ENCODE results near the gene GPR108.
"Not testable (repeated sequence)": the region's sequence is repeated elsewhere in the genome, so short reads cannot be mapped to it uniquely, and the experiment has no call there.

Gene GPR108

DNA sequence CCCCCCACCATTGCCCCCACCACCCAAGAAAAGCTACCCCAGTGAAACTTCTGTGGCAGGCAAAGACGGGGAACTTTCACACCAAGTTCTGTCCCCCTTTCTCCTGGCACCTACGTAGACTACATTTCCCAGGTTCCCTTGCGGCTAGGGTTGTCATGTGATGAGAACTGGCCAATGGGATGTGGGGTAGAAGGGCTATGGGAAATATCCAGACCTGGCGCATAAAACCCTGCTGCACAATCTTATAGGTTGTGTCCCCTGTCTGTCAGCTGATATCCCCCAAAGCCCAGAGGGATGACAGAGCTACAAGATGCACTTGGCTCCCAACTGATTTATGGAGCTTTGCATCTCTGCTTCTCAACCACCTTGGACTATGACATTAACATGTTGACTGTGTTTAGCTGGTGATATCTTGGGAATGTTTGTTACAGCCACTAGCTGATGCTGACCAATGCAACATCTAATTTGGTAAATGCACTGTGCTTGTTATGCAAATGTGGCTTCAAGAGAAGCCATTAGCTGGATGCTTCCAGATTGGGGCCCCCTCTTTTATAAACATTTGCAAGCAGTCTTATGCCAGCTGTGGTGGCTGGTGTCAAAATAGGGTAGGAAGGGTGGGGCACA is 23.8 kb upstream of the GPR108 start:
- no peak for DNase-seq (ENCODE audit: low read depth in 1 of 2, low spot score in 1 of 2)

DNA sequence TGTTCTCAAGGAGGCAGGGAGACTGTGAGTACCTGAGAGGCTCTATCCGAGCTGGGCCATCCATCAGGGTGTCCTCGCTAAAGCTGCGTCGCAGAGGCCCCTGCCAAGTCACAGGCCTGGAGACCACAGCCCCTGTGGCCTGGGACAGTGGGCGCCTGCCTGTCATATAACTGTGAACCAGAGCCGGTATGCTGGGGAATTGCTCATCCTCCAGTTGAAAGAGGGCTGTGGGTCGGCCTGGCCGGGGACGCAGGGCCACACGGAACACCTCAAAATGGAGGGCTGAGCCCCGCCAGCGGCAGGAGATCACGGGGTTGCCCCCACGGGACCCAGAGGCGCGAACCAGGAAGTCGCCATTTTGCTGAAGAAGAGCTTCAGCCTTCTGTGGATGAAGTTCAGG is 23.2 kb upstream of the GPR108 start:
- no peak for DNase-seq (ENCODE audit: low read depth in 1 of 2, low spot score in 1 of 2)

DNA sequence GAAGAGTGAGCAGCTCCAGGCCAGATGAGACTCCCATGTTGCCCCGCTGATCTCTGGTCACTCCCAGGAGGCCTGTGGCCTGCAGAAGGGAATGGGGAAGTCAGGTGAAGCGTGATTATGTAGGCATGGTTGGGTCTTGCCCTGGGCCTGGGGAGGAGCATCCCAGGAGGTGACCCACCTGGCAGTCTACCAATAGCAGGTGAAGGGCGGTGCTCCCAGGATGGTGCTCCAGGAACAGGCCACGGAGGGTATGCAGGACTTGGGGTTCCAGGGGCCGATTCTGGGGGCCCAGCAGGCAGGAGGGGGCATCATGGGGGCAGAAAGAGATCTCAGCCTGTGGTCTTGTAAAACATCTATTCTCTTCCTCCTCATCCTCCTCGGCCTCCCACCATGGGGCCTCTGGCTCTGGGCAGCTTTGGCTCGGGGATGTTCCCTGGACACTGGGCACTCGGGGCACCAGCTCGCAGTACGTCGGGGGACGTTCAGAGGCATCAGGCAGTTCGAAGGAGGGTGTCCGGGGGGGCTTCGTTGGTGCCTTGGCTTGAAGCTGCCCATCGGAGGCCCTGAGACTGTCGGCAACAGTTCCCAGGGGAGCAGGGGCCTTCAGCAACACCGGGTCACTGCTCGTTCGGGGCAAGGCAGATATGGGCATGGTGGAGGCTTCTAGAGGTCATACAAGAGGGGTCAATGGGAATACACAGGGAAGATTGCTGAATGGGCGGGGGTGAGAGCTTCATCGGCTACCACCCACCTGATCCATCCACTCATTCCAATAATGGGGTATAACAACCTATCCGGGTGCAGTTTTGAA is 17.5 kb upstream of the GPR108 start:
- no peak for DNase-seq (ENCODE audit: low read depth in 1 of 2, low spot score in 1 of 2)

DNA sequence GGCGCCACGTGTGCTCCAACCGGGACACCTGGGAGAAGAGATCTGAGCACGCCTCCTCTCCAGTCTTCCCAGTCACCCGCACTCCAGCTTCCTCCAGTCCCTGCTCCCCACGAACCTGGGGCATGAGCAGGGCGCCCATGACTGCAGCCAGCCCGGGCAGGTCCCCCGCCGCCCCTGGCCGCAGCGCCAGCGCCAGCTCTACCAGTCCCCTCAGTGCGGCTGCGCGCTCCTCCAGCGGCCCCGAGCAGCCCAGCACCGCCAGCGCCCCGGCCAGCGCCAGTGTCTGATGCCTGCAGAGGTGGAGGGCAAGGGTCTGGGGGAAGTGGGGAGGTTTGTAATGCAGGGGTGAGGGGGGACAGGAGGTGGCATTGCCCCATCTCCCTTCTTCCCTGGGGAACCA is 16.8 kb upstream of the GPR108 start:
- DNase-seq (ENCODE audit: low read depth in 1 of 2, low spot score in 1 of 2): no peak

DNA sequence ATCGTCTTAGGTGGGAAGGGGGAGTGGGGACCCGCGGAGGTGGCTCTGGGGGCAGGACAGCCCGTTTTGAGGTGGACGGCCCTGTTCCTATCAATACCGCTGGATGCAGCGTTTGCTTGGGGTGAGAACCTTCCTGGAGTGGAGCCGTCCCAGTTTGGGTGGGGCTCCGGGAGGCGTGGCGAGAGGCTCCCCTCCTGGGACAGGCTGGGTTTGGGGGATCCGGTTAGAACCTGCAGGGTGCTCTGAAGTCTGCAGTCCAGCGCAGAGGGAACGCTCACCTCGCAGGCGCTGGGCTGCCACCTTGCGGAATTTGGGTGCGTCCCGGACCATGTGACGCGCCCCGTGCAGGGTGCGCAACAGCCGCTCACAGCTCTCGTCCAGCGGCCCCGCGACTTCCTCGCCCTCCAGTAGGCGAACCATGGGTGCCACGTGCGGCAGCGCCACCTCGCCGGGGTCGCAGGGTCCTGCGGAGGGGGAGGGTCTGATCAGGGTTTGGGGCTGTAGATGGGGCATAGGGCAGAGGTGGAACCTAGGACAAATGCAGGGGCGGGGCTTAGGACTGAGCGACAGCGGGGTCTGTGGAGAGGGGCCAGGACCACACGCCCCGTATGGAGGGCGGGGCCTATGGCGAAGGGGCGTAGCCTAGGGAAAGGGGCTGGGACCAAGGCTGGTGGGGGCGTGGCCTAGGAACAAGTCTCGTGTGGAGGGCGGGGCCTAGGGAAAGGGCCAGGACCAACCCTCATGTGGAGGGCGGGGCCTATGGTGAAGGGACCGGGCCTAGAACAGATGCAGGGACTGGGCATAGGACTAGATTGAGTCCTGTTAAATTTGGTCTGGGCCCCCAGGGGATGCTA is 16.0 kb upstream of the GPR108 start:
- DNase-seq (ENCODE audit: low read depth in 1 of 2, low spot score in 1 of 2): peak; percentile 66 to 81

DNA sequence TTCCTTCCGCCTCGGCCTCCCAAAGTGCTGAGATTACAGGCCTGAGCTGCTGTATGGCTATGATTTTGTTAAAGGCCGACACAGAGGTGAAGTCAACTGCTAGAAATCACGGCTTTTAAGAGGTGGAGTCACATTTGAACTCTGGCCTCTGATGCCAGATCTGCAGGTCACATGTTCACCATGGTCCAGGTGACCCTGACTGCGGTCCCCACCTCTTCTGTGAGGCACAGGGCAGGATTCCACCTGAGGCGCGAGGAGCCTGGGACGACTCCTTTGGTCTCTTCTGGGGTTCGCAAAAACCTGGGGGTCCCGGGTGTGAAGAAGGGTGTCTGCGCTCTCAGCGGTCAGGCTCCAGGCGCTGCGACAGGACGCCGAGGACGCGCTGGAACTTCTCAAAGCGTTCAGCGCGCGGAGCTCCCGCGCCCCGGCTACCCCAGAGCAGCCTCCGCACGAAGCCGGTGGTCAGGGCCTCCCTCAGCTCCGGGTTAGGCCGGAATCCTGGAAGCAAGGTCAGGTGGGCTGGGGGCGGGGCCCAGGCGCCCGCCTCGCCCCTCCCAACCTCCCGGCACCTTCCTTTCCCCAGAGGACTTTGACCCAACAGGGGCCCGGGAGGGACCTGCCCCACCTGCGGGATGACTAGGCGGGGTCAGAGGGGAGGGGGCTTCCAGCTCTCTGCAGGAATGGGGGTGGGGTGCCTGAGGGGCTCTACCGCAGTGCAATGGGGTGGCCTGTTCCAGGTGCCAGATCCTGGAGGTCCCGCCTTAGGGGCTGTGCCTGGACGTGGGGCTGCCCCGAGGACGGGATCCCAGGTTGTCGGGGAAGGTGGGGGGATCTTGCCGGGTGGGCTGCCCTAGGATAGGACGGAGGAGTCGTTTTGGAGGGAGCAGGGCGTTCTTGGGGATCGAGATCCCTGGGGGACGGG is 15.1 kb upstream of the GPR108 start:
- no peak for DNase-seq (ENCODE audit: low read depth in 1 of 2, low spot score in 1 of 2)

DNA sequence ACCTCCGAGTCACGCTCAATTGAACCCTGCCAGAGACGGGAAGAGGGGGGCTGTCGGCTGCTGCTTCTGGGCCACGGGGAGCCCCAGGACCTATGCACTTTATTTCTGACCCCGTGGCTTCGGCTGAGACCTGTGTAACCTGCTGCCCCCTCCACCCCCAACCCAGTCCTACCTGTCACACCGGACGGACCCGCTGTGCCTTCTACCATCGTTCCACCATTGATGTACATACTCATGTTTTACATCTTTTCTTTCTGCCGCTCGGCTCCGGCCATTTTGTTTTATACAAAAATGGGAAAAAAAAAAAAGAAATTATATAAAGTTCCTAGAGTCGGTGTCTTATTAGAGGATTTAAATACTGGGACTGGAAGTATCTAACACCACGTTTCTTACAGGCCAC is 13.8 kb upstream of the GPR108 start:
- no peak for DNase-seq (ENCODE audit: low read depth in 1 of 2, low spot score in 1 of 2)

DNA sequence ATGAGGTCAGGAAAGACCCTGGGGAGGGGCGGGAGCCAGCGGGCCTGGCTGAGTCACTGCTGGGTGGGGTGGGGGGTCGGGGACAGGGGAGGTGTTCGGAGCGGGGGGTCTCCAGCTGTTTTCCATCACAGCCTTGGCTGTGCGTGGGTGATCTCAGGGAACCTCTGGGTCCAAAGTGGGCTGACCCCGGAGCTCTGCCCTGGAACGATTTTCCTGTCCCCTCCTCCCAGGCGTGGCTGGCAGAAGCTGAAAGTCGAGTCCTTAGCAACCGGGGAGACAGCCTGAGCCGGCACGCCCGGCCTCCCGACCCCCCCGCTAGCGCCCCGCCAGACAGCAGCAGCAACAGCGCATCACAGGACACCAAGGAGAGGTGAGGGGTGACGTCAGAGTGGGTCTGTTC is 12.7 kb upstream of the GPR108 start:
- no peak for DNase-seq (ENCODE audit: low read depth in 1 of 2, low spot score in 1 of 2)

DNA sequence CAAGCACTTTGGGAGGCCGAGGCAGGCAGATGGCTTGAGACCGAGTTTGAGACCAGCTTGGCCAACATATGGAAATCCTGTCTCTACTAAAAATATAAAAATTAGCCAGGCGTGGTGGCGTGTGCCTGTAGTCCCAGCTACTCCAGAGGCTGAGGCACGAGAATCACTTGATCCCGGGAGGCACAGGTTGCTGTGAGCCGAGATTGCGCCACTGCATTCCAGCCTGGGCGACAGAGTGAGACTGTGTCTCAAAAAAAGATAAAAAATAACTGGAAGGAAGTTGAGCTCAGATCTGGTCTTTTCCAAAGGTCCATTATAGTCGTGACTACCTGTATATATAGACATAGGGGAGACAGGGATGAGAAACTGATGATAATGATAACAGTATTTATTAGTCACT is 11.2 kb upstream of the GPR108 start:
- not testable (repeated sequence) for DNase-seq (ENCODE audit: low read depth in 1 of 2, low spot score in 1 of 2)

DNA sequence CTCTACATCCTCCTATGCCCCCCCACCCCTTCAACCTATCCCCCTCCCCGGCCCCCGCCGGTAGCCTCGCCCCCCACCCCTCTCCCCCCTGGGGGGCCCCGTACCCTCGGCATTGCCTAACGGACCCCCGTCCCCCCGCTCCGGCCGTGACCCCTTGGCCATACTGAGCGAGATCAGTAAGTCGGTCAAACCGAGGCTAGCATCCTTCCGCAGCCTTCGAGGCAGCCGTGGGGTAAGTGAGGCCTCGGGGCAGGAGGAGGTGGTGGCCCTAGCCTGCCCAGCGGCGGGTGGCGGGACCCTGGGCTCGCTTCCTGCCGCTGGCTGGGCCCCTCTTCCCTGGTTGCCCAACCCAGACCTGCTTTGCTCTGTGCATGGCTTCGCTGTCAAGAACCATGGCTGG is 8.6 kb upstream of the GPR108 start:
- no peak for DNase-seq (ENCODE audit: low read depth in 1 of 2, low spot score in 1 of 2)

DNA sequence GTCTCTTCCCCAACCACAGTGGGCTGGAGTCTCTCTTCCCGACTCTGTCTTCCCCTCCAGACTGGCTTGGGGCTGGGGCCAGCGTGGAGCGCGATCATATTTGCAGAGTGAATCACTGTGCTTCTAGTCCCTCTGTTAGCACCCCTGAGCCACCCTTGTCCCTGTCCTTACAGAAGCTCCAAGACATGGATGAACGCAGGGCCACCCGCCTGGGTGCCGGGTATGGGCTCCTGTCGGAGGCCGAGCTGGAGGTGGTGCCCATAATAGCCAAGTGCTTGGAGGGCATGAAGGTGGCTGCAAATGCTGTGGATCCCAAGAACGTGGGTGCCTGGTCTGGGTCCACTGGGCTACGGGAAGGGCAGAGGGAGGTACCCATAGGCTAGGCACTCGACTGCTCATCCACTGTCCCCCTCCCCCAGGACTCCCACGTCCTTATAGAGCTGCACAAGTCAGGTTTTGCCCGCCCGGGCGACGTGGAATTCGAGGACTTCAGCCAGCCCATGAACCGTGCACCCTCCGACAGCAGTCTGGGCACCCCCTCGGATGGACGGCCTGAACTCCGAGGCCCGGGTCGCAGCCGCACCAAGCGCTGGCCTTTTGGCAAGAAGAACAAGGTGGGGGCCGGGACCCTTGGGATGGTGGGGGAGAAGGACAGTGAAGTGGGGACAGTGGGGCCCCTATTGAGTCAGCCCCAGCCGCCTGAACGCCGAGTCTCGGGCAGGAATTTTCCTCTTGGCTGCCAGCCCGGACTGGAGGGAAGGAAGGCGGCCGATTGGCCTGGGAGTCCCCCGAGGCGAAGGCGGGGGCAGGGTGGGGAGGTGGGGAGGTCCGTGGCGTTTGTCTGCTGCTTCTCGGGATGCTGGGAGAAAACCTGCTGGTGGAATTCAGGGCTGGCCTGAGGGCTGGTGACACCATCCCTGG is 7.3 kb upstream of the GPR108 start:
- no peak for DNase-seq (ENCODE audit: low read depth in 1 of 2, low spot score in 1 of 2)

DNA sequence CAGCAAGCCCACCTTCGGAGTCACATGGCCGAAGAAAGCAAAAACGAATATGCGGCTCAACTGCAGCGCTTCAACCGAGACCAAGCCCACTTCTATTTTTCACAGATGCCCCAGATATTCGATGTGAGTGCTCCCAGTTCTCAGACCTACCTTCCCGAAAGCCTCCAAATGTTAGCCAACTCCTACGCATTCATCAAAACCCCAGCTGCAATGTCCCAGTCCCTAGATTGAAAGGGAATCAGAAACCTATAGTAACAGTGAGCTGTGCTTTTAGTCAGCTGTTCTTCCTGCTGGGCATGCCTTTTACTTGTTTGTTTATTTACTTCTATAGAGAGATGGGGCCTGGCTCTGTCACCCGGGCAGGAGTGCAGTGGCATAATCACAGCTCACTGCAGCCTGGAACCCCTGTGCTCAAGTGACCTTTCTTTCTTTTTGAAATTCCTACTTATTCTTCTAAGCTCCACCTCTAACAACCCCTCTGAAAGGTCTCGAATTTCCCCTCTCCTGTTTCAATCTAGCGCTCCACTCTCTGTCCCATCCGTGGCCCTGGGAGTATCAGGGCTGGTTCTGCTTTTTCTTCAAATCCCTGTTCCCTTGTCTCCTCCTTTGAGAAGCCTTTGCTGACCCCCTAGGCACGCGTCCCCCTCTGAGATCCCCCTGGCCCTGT is 6.5 kb upstream of the GPR108 start:
- no peak for DNase-seq (ENCODE audit: low read depth in 1 of 2, low spot score in 1 of 2)

DNA sequence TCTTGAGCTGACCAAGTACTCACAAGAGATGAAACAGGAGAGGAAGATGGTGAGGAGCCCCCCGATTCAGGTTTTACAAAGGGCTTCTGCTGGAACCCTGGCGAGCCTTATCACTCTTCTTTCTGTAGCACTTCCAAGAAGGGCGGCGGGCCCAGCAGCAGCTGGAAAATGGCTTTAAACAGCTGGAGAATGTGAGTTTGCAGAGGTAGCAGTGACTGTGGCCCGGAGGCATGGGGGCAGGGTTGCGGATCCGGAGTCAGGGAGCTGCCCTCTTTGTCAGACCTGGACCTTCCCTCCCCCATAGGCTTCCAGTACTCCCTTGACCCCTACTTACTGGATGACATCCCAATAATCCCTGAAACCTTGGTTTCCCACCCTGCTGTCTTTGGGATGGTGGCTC is 5.7 kb upstream of the GPR108 start:
- no peak for DNase-seq (ENCODE audit: low read depth in 1 of 2, low spot score in 1 of 2)

DNA sequence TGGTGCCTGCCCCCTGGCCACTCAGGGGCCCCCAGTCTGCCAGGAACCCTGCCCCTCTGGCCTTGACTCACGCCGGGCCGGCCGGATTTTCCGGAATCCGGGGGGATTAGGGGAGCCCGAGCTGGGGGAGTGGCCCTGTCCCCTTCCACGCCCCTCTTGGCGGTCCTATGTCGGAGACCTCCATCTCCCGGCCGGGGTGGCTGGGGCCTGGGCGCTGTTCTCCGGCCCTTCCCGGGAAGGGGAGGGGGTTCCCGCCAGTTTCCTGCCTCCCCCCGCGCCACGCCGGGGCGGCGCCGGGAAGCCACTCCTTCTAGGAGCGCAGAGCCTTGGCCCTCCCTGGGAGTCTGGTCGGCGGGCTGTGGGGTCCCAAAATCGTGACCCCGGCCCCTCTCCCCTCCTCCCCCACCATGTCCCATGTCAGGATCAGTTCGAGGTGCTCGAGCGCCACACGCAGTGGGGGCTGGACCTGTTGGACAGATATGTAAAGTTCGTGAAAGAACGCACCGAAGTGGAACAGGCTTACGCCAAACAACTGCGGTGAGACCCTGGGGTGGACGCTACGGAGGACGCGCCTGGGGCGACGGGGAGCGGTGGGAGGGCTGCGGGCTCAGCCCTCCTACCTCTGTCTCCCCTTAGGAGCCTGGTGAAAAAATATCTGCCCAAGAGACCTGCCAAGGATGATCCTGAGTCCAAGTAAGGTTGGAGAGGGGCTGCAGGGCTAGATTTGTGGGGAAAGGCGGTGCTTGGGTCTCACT is 3.4 kb upstream of the GPR108 start:
- no peak for DNase-seq (ENCODE audit: low read depth in 1 of 2, low spot score in 1 of 2)

DNA sequence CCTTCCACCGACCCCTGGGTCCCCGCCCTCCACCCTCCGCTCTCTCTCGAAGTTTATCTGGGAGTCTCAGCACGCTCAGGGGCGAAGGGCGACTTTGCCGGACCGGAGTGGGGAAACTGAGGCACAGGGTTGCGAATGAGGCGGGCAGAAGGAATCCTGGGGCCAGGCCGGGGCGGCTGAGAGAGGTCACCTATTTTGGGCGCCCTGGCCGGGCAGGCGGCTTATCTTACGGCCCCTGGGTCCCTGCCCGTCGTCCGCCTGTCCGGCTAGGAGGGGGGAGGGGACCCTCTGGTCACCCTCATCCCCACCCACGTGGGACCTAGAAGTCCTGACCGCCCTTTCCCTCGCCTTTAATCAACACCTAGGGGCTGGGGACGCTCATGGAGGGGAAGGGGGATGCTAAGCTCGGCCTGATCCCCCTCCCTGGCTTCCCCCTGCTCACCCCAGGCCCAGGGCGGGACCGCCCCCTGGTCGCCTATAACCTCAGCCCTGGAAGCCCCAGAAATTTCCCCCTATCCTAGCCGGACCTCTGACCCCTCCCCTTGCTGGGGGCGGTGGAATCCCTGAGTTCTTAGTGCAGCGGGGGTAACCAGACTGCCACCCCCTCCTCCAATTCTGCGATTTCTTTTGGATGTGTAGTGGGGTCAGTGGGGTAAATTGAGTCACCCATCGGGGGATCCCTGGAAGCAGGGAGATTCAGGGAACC is 2.7 kb upstream of the GPR108 start:
- DNase-seq (ENCODE audit: low read depth in 1 of 2, low spot score in 1 of 2): no peak

DNA sequence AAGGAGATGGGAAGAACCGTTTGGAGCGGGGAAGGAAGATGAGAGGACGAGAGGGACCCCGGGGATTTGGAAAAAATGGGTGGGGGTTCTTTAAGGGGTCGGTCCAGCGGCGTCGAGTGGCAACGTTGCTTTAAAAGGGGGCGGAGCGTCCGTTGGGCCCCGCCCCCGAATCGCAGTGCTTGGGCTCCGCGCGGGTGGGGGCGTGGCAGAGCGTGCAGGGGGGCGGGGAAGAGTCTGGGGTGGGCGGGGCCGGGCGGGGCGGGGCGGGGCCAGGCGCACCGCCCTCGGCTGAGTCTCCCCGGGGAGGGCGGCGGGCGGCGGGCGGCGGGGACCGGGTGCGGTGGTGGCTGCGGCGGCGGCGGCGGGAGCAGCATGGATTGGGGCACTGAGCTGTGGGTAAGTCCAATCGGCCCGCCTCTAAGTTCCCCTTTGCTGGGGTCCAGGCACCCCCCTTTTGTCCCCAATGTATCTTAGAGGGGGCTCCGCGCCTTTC is 2.1 kb upstream of the GPR108 start, which contains the start of gene TRIP10:
TRIP10 (plus strand) TSS at position 291 of the 493 bp plus-strand sequence; CDS start at position 373, 82 bp downstream.
- peak; percentile 69 to 70 for DNase-seq (ENCODE audit: low read depth in 1 of 2, low spot score in 1 of 2)

DNA sequence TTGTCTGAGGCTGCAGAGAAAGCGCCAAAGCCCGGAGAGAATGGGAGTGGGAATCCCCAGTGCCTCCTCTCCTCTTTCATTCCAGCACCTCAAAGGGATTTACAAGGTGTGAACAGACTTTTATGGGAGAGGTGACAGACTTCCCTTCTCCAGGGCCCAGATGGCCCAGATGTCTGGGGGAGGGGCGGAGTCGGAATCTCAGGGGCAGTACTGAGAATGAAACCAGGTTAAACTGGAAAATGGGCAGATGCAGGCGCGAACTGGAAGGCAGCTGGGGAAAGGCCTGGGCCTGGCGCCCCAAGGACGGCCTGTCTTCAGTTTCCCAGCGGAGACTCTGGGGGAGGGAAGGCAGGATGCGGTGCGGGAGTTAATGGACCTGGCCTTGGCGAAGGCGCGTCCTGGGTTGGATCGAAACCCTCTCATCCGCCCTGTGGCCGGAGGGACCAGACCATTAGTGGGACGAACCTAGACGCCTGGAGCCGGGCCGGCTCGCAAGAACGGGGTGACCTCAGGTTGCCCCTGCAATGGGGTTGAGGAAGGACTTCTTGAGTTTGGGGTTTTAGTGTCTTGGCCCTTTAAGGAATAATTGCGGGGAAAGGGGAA is 1.5 kb upstream of the GPR108 start:
- no peak for DNase-seq (ENCODE audit: low read depth in 1 of 2, low spot score in 1 of 2)
